Activated T-cell treated with anti-CD3 and anti-CD28 coated beads, Interleukin-2, amount 50 U/mL, for 24 hours (primary cell): ENCODE results near the gene CREB3L1.
"Not testable (repeated sequence)": the region's sequence is repeated elsewhere in the genome, so short reads cannot be mapped to it uniquely, and the experiment has no call there.

Source experiments
- DNase-seq: peaks from one replicate; pipeline ENCODE4 v3.0.0-alpha.2; 2020
- H3K27ac Mint-ChIP-seq: 2 replicates; pipeline ENCODE4 v1.8.0; 2020; ENCODE audit warnings: mild to moderate bottlenecking, mixed read lengths
- H3K27me3 Mint-ChIP-seq: 2 replicates; pipeline ENCODE4 v1.8.0; 2020; ENCODE audit warnings: mixed read lengths
- H3K36me3 Mint-ChIP-seq: 2 replicates; pipeline ENCODE4 v1.8.0; 2020; ENCODE audit warnings: low read depth, mixed read lengths
- H3K4me1 Mint-ChIP-seq: 2 replicates; pipeline ENCODE4 v1.8.0; 2020; ENCODE audit warnings: low read depth, mixed read lengths
- H3K4me3 Mint-ChIP-seq: 2 replicates; pipeline ENCODE4 v1.8.0; 2020; ENCODE audit warnings: mild to moderate bottlenecking, moderate library complexity, mixed read lengths
- H3K9me3 Mint-ChIP-seq: 2 replicates; pipeline ENCODE4 v1.8.0; 2020; ENCODE audit warnings: mixed read lengths

The CREB3L1 gene

DNA sequence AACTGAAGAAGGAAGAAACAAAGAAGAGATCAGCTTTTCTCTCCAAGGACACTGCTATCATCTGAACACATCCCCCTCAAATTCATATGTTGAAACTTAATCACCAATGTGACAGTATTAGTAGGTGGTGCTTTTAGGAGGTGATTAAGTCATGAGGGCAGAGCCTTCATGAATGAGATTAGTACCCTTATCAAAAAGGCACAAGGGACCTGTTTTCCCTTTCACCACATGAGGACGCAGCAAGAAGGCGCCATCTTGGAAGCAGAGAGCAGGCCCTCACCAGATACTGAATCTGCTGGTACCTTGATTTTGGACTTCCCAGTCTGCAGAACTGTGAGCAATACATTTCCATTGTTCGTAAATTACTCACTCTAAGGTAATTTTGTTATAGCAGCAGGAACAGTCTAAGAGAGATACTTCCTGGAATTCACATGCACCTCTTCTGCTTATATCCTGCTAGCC, 20.9 kb upstream of the CREB3L1 start:
- no peaks in the 10 kb centered on the region for H3K9me3 Mint-ChIP-seq
- H3K27ac Mint-ChIP-seq = no peak overlapping the region
- no peaks in the 10 kb centered on the region for H3K27me3 Mint-ChIP-seq
- no peaks in the 10 kb centered on the region for H3K4me1 Mint-ChIP-seq
- no peak for DNase-seq
- no peak overlapping the region for H3K4me3 Mint-ChIP-seq
- no peaks in the 10 kb centered on the region for H3K36me3 Mint-ChIP-seq

DNA sequence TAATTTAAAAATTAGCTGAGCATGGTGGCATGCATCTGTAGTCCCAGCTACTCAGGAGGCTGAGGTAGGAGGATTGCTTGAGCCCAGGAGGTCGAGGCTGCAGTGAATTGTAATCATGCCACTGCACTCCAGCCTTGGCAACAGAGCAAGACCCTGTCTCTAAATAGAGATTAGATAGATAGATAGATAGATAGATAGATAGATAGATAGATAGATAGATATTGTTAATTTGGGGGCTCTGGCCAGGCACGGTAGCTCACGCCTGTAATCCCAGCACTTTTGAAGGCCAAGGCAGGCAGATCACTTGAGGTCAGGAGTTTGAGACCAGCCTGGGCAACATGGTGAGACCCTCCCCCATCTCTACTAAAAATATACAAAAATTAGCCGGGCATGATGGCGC, 18.1 kb upstream of the CREB3L1 start:
- not testable (repeated sequence) for H3K27ac Mint-ChIP-seq, H3K4me1 Mint-ChIP-seq, DNase-seq, H3K4me3 Mint-ChIP-seq, H3K36me3 Mint-ChIP-seq, H3K27me3 Mint-ChIP-seq, H3K9me3 Mint-ChIP-seq

DNA sequence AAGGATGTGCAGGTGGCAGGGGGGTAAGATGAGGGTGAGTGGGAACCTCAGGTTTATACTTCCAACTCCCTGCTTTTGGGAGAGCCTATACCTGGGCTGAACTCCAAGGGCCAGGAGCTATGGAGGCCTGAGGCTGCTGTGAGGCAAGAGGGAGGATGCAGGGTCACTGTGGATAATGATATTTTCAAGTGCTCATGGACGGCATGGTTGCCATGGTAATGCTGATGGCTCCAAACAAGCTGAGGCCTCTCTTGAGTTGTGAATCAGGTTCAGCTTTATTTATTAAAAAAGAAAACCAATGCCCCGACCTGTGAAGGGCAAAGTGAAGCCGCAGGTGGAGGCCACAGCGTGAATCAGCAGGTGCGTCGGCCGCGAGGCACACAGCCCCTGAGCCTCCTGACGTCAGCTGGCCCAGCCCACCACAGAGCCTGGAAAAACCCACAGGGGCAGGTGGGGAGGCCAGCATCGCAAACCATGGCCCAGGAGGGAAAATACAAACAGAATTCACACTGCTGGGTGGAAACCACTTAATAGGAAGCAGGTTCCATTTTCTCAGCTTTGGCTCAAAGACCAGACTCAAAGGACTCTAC, 17.4 kb upstream of the CREB3L1 start:
- DNase-seq = no peak
- H3K27ac Mint-ChIP-seq = no peak overlapping the region
- no peaks in the 10 kb centered on the region for H3K9me3 Mint-ChIP-seq
- H3K4me3 Mint-ChIP-seq = no peak overlapping the region
- H3K36me3 Mint-ChIP-seq = no peaks in the 10 kb centered on the region
- no peaks in the 10 kb centered on the region for H3K4me1 Mint-ChIP-seq
- H3K27me3 Mint-ChIP-seq = no peaks in the 10 kb centered on the region

DNA sequence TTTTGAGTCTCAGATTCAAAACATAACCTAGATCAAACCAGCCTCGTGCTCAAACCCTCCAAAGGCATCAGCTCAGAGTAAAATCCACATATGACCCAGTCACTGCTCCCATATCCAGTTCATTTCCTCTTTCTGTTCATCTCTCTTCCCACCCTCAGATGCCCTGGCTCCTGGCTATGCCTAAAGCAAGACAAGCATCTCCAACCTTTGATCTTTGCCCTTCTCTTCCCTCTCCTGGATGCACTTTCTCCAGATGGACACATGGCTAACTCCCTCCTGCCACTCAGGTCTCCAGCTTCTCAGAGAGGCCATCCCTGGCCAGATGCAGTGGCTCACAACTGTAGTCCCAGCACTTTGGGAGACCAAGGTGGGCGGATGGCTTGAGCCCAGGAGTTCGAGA, 14.3 kb upstream of the CREB3L1 start:
- Mint-ChIP-seq H3K4me1 (no peaks in the 10 kb centered on the region), H3K27me3 (peaks cover 3% of the 10 kb centered on the region), H3K27ac (no peak overlapping the region), H3K9me3 (no peaks in the 10 kb centered on the region), H3K4me3 (no peak overlapping the region), H3K36me3 (no peaks in the 10 kb centered on the region)
- DNase-seq = no peak

DNA sequence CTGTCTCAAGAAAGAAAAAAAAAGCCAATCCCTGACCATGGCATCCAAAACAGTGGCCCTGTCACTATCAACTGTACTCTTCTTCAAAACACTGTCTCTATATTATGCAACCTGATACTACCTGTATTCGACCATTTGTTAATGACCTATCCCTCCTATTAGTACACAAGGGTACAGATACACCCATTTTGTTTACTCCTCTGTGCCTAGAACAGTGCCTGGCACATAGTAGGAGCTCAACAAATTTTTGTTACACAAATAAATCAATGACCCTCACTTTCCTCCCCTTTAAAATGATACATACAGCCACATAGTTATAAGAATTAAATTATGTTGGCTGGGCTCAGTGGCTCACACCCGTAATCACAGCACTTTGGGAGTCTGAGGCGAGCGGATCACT, 13.4 kb upstream of the CREB3L1 start:
- Mint-ChIP-seq H3K9me3 (no peaks in the 10 kb centered on the region), H3K36me3 (no peaks in the 10 kb centered on the region), H3K4me1 (no peaks in the 10 kb centered on the region), H3K27ac (no peak overlapping the region), H3K27me3 (peaks cover 3% of the 10 kb centered on the region), H3K4me3 (no peak overlapping the region)
- DNase-seq = no peak

DNA sequence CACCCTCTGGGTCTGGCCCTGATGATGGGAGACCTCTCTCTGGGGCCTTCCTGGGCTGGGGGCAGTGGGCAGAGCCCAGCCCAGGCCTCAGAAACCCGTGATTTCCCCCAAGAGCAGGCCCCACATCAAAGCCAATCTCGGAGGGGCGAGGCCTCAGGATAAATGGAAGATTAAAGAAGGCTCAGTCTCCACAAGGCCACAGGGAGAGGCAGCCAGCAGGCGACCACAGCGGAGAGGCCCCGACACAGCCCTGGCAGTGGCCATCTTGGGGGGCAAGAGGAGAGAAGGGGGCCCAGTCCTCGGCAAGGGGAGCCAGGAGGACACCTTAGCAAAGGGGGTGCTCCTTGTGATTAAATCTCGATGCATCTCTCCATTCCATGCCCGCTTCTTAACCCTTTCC, 12.5 kb upstream of the CREB3L1 start:
- Mint-ChIP-seq H3K4me3 (no peak overlapping the region), H3K36me3 (no peaks in the 10 kb centered on the region)

DNA sequence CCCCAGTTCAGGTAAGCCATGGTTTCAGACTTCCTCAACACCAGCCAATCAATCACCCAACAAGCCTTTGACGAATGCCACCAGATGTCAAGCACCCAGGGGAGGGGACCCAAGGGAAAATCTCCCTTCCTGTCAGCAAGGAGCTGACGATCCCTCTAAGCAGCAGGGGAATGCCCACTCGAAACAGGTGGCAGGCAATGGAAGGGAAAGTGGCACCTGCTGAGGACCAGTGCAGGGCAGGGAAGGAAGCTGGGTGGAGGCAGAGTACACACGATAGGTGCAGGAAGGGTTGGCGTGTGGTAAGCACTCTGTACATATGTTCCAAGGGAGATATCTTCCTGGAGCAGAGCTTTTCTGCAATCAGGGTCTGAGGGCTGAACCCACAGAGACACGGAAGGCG, 11.7 kb upstream of the CREB3L1 start:
- no peak overlapping the region for H3K27ac Mint-ChIP-seq
- no peak for DNase-seq

More for the DNA sequence above, 12.5 kb upstream of the CREB3L1 start:
- DNase-seq = no peak
- H3K9me3 Mint-ChIP-seq = no peaks in the 10 kb centered on the region
- H3K27ac Mint-ChIP-seq = no peak overlapping the region
- peaks cover 3% of the 10 kb centered on the region for H3K27me3 Mint-ChIP-seq
- H3K4me1 Mint-ChIP-seq = no peaks in the 10 kb centered on the region

DNA sequence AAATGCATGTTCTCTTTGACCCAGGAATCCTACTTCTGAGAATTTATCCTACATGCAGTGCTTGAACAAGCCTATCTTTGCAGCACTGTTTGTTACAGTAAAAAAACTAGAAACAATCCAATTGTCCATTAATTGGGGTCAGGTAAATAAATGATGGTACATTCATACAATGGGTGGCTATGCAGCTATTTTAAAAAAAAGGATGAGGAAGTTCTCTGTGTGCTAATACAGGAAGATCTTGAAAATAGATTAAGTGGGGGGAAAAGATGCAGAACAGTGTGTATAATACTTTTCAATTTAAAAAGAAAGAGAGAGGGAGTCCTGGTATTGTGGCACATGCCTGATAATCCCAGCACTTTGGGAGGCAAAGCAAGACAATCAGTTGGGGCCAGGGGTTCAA, 9.5 kb upstream of the CREB3L1 start:
- H3K27me3 Mint-ChIP-seq = peaks cover 3% of the 10 kb centered on the region
- DNase-seq = no peak
- H3K4me3 Mint-ChIP-seq = no peak overlapping the region
- H3K9me3 Mint-ChIP-seq = no peaks in the 10 kb centered on the region
- H3K27ac Mint-ChIP-seq = no peak overlapping the region
- no peaks in the 10 kb centered on the region for H3K36me3 Mint-ChIP-seq
- peaks cover 3% of the 10 kb centered on the region for H3K4me1 Mint-ChIP-seq

More for the DNA sequence above, 11.7 kb upstream of the CREB3L1 start:
- Mint-ChIP-seq H3K27me3 (peaks cover 3% of the 10 kb centered on the region), H3K9me3 (no peaks in the 10 kb centered on the region), H3K4me3 (no peak overlapping the region), H3K36me3 (no peaks in the 10 kb centered on the region), H3K4me1 (no peaks in the 10 kb centered on the region)

DNA sequence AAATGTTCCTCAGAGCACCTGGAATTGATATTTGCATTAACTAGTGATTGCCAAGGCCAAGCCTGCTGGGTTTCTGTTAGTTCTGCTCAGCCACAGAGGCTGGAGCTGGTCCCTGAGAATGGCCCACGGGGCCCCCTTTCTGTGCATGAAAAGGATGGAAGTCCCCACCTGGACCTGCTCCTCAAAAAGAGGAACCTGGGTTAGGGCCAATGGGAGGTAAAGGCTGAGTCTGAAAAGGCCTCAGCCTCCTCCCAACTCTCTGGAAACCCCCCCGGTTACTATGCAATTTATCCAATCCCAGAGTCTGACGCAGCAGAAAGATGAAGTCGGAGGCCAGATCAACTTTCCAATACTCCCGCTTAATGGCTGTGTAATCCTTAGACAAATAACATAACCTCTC, 6.8 kb upstream of the CREB3L1 start:
- peaks cover 3% of the 10 kb centered on the region for H3K4me1 Mint-ChIP-seq
- no peaks in the 10 kb centered on the region for H3K9me3 Mint-ChIP-seq
- DNase-seq = no peak
- no peak overlapping the region for H3K4me3 Mint-ChIP-seq
- H3K36me3 Mint-ChIP-seq = no peaks in the 10 kb centered on the region
- H3K27ac Mint-ChIP-seq = no peak overlapping the region
- H3K27me3 Mint-ChIP-seq = peaks cover 2% of the 10 kb centered on the region

DNA sequence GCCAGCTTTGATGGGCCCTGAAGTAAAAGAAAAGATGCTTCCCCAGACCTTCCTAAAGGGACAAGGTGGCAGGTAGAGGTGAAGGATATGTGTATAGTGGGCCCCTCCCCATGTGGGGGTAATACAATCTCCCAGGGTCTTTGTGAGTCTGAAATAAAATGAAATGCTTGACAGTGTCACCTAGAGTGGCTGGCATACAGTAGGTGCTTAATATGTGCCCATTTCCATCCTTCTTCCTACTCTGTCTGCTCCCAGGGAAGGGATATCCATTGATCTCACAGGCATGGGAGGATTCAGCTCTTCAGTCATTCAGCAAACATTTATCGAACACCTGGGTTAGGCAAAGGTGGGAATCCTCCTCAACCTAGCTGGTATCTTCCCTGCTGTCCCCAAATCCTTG, 6.1 kb upstream of the CREB3L1 start:
- no peak overlapping the region for H3K4me3 Mint-ChIP-seq
- no peaks in the 10 kb centered on the region for H3K9me3 Mint-ChIP-seq
- no peak for DNase-seq
- H3K27ac Mint-ChIP-seq = no peak overlapping the region
- H3K36me3 Mint-ChIP-seq = no peaks in the 10 kb centered on the region
- H3K27me3 Mint-ChIP-seq = peaks cover 10% of the 10 kb centered on the region
- peaks cover 3% of the 10 kb centered on the region for H3K4me1 Mint-ChIP-seq

DNA sequence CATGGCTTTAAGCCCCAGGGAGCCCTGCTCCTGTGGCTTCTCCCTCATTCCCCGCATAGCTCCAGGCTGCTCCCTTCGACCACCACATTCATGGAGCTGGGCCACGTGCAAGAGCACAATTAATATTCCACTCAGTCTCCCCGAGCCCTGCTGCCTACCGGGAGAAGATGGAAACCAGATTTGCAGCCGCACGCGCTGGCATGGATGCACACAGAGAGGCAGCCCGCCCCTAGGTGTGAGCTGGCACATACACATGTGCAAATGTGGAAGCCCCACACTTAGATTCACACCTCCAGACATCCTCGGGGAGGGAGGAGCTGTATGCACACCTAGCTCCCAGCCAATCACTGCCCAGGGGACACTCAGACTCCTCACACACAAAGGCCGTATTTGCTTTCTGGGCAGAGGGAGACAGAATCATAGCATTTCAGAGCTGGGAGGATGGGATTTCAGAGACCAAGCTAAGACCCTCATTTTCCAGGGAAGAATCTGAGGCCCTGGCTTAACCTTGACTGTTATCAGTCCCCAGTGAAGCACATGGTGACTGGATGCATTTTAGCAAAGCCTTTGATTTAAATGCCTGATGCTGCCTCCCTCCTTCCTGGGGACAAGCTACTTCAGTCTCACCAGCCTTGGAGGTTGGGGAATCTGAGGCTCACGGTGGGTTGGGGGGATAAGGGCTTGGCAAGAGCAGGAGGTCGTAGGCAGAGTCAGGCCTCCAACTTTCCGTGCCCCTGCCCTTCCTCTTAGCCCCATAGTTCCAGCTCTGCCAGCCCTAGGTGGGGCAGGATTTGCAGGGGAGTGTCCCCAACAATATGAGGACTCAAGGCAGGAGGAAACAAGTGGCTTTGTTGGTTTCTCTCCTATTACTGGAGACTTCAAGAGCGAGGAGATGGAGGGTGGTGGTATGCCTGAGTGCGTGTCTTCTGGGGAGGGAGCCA, 5.3 kb upstream of the CREB3L1 start:
- Mint-ChIP-seq H3K4me3 (no peak overlapping the region), H3K9me3 (no peaks in the 10 kb centered on the region), H3K4me1 (peaks cover 5% of the 10 kb centered on the region), H3K27me3 (peaks cover 15% of the 10 kb centered on the region), H3K27ac (no peak overlapping the region), H3K36me3 (no peaks in the 10 kb centered on the region)
- DNase-seq = no peak

DNA sequence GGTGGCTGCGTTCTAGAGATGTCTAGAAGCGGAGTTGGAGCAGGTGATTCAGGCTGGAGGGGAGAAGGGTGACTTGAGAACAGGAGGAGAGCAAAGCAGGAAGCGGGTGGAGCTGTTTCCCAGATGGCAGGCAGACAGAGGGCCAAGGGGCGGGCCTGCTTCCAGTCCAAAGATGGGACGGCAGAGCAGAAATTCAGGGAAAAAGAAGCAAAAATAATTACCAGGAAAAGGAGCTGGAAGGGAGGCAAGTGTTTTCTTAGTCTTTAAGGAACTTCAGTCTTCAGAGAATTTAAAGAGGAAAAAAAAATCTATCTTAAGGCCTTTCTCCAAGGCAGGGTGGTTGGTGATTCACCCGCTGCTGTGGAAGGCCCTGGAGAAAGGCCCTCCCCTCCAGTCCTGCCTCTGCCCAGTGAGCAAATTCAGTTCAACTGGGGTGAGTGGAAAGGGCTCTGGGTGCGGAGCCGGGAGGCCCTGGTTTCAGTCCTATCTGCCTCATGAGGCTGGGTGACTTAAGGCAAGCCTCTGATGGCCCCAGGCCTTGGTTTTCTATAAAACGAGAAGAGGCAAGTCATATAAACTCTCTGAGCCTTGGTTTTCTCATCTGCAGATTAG, 4.5 kb upstream of the CREB3L1 start:
- no peaks in the 10 kb centered on the region for H3K36me3 Mint-ChIP-seq
- peaks cover 19% of the 10 kb centered on the region for H3K27me3 Mint-ChIP-seq
- H3K4me3 Mint-ChIP-seq = no peak overlapping the region
- no peak overlapping the region for H3K27ac Mint-ChIP-seq
- no peak for DNase-seq
- H3K9me3 Mint-ChIP-seq = no peaks in the 10 kb centered on the region
- peaks cover 8% of the 10 kb centered on the region for H3K4me1 Mint-ChIP-seq

DNA sequence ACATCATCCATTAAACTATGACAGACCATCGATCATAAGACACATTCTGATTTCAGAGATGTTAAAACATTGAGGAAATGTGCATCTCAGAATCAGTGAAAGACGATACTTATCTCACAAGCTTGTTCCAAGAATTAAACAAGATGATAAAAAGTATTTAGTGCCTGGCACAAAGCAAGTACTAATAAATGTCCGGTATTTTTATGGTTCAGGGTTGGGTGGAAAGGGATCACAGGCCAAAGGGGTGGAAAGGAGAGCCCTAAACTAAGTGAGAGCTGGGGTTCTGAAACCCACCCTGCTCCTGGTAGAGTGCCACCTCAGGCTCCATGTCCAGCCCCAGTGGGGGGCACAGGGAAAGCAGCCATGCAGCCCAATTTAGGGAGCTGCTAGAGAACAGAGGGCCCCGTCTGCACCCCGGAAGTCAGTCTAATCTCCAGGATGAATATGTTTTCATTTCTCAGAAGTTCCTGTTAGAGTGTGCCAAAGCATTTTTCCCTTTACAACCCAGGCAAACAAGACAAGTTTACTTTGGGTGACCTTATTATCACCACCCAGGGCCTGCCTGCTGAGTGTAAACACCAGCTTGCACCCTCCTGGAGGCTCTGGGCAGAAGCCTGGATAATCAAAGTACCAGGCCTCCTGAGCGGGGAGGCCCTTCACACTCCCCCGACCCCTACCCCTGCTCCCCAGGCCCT, 3.8 kb upstream of the CREB3L1 start:
- no peaks in the 10 kb centered on the region for H3K36me3 Mint-ChIP-seq
- peaks cover 9% of the 10 kb centered on the region for H3K4me1 Mint-ChIP-seq
- no peak overlapping the region for H3K4me3 Mint-ChIP-seq
- no peak overlapping the region for H3K27ac Mint-ChIP-seq
- H3K27me3 Mint-ChIP-seq = peaks cover 27% of the 10 kb centered on the region
- no peaks in the 10 kb centered on the region for H3K9me3 Mint-ChIP-seq
- DNase-seq = no peak

DNA sequence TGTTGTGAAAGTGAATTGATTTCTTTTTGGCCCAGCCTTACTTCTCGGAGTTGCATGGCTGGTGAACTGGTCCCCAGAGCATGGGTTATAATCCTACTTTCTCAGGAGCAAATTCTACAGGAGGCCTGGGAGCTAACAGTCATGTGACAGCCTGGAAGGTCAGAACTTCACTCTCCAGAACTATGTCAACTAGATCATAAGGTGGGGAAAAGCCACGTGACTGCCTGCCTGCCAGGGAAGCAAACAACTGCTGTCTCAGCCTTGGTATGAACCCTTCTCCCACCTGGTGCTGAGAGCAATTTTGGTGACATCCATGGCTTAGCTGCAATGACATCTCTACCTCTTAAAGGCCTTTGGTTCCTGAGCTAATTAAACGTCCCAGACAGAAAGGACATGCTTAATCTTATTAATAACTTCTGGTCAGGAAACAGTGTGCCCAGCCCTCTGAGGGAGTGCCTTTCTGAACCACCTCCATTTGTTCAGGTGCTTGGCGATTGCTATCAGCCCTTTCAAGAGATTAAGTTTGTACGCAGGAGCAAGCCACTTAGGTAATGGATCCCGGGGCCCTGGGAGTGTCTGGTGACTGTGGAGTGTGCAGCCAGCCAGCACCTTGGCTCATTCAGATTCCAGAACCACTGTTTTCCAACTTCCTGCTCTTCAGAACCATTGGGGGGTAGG, 1.4 kb upstream of the CREB3L1 start:
- Mint-ChIP-seq H3K36me3 (no peaks in the 10 kb centered on the region), H3K27ac (no peak overlapping the region), H3K4me3 (no peak overlapping the region), H3K4me1 (peaks cover 11% of the 10 kb centered on the region), H3K27me3 (peaks cover 46% of the 10 kb centered on the region), H3K9me3 (no peaks in the 10 kb centered on the region)
- no peak for DNase-seq
